LNCAP (cell line): ENCODE measurements around the gene ZIM2.

Experiments used
- CTCF ChIP-seq: fragments of 450-650 bp; IDR thresholded peaks from 2 replicates; pipeline ENCODE4 v1.5.1; 2017; ENCODE audit warnings: mild to moderate bottlenecking

ZIM2 gene

GRCh38 chr19:56840451-56841192 lies at the start of gene ZIM2, which contains the start of gene PEG3:
Gene ZIM2 (minus strand): TSS chr19:56840726. CDS start chr19:56824277, 16,449 bp downstream.
Gene PEG3 (minus strand): TSS chr19:56840726. CDS start chr19:56824655, 16,071 bp downstream.
- TF ChIP-seq CTCF: no peak

DNA sequence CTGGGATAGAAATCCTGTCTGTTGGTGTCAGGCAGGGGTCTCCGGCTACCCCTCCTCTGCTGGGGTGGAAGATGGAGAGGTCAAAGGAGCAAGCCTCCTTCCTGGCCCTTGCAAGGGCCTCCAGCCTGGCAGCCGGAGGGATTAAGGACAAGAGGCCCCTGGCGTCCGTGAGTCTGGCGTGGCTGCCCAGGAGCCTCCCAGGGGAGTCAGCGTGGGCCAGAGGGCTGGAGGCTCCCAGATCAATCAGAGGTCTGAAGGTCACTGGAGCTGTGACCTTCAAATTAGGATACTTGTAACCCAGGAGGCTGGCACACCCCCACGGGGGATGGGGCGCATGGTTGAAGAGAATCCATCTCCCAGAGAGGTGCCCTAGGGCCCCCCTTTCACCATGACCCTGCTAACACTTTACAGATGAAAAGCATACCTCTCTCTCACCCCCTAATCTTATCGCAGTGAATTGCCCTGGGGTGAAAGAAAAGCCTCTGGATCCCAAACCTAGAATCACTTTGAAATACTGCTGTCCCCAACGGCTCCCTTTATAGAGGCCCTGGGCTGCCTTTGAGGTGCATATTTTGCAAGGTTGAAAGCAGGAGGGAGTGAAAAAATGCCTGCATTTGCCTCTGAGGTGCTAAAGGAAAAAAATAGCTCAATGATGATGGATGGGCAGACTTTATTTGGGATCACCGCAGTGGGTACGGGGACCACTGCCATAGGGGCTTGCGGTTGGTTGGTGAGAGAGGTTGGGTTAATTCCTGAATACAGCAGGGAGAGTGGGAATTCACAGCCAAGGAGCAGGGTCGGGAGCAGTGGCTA lies 44.9 kb upstream of the ZIM2 start:
- no peak for TF ChIP-seq CTCF

- TF ChIP-seq CTCF: no peak
Measured at GRCh38 chr19:56884441-56884840, 43.9 kb upstream of the ZIM2 start.

DNA sequence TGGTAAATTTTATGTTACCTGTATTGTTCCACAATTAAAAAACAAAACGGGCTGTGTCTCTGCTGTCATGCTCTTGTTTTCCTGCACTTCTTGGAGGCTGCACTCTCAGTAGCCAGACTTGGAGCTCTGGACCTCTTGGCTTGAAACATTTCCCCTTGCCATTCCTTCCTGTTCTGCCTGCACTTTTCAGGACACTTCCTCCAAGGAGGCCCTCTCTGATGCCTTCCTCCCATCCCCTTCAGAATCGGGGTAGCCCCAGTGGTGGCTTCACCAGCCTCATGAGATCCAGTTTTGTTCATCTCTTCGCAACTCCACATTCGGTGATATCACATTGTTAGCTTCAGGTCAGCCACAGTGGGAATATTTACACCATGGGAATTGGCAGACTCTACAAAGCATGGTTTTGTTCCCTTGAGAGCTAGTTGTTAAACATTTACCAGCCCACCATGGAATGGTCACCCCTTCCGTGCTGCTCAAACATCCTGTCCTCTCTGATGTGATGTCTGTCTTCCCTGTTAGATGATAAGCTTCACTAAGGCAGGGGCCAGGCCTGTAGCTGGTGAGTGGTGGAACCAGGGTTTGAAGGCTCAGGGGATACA lies 40.2 kb upstream of the ZIM2 start:
- TF ChIP-seq CTCF: no peak

DNA sequence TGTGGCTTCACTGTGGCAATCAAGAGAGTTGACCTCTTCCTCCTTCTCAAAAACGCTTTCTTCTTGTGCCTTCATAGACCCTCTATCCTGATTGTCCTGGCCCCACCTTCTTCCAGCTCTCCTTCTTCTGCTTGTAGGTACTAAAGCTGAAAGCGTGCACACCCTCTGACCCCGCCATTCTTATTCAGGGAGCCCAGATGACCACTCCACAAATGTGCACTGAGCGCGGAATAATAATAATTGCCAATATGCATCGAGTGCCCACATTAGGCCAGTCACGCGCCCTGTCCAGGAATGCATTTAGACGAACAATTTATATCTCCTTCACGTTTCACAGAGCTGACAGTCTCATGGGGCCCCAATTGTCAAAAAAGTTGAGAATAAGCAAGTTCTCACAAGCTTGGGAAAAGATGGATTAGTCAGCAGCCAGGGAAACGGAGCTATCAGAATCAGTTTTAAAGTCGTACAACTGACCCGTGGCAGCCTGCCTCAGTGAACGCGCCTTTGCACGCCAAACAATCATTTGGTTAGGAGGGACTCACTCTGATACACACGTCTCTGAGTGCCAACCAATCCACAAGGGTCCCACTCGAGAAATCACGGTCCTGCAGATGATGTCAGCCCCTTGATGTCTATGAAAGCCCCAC lies 36.7 kb upstream of the ZIM2 start:
- TF ChIP-seq CTCF: no peak

GRCh38 chr19:56875717-56876116 lies 35.2 kb upstream of the ZIM2 start:
- no peak for TF ChIP-seq CTCF

GRCh38 chr19:56874530-56874929 lies 34.0 kb upstream of the ZIM2 start:
- no peak for TF ChIP-seq CTCF
